Upper lobe of left lung (tissue), 6 donors: Measurements from ENCODE around the gene MEIOB. TPM values are rescaled to one million over a fixed set of nuclear protein-coding genes. Genes with fewer than 3 reads are reported as not detected.

Source experiments
- ATAC-seq, 2 donors: fragments of 200-7000 bp; cut with Tn5 transposase; one replicate each; pipeline ENCODE4 v1.9.1; 2022; ENCODE audit warnings: mild to moderate bottlenecking in 2 of 2, moderate library complexity in 2 of 2; ENCODE audit not compliant: low FRiP score in 2 of 2
- DNase-seq, 2 donors: peaks; one replicate each; pipeline ENCODE4 v3.0.0-alpha.2; 2019 to 2020
- H3K27ac ChIP-seq, 4 donors: fragments of 200-600 bp; sonication (generic); one replicate each; pipeline ENCODE4 v1.5.1; 2016 to 2019
- H3K27me3 ChIP-seq, 4 donors: fragments of 200-600 bp; sonication (generic); one replicate each; pipeline ENCODE4 v1.5.1; 2017 to 2019
- H3K36me3 ChIP-seq, 4 donors: fragments of 200-600 bp; sonication (generic); one replicate each; pipeline ENCODE4 v1.5.1; 2016 to 2019
- H3K4me1 ChIP-seq, 4 donors: fragments of 200-600 bp; sonication (generic); one replicate each; pipeline ENCODE4 v1.5.1; 2018 to 2019
- H3K4me3 ChIP-seq, 4 donors: fragments of 200-600 bp; sonication (generic); one replicate each; pipeline ENCODE4 v1.5.1; 2017 to 2019; ENCODE audit warnings: mild to moderate bottlenecking in 2 of 4, moderate library complexity in 1 of 4
- H3K9me3 ChIP-seq, 4 donors: fragments of 200-600 bp; sonication (generic); one replicate each; pipeline ENCODE4 v1.5.1; 2018 to 2019
- CTCF ChIP-seq, 6 experiments: fragments of 450-650 bp in 4 of 6; fragments of 200-600 bp in 2 of 6; sonication (generic) in 2 of 6; IDR thresholded peaks; one replicate each; pipeline ENCODE4 v1.5.1; 2016 to 2019; ENCODE audit warnings: antibody characterized with exemption in 6 of 6
- EP300 ChIP-seq, 4 donors: sonication (generic); formaldehyde crosslinking; IDR thresholded peaks; one replicate each; pipeline ENCODE4 v1.5.1; 2017; ENCODE audit warnings: antibody characterized with exemption in 4 of 4, control low read depth in 2 of 4
- POLR2A ChIP-seq, 4 donors: fragments of 450-650 bp; IDR thresholded peaks; one replicate each; pipeline ENCODE4 v1.5.1; 2016 to 2017; ENCODE audit warnings: antibody characterized with exemption in 4 of 4, mild to moderate bottlenecking in 2 of 4
- POLR2AphosphoS5 ChIP-seq, 2 donors: sonication (generic); formaldehyde crosslinking; IDR thresholded peaks; one replicate each; pipeline ENCODE4 v1.5.1; 2017; ENCODE audit warnings: antibody characterized with exemption in 2 of 2
- WGBS, 2 donors: methylation state at CpG; one replicate each; pipeline ENCODE4 v1.1.5; 2017 to 2018; 5-methylcytosine and 5-hydroxymethylcytosine counted together
- total RNA-seq, 6 donors: library from RNA; depleted of rRNA in 4 of 6; stranded (reverse); fragments of >200 nt in 4 of 6; gene quantifications; one replicate each; pipeline versions ENCODE4 v1.1.0 to v1.2.1, GENCODE V29; 2016 to 2021
- donor health status: DM: no; HTN: no; CAD: no; lungs with moderate emphysema.
- donor health status: DM: no; HTN: yes; CAD: no; lungs with severe emphysema.

MEIOB gene
- total RNA-seq, 6 donors from 2014 or later: 0.54 TPM; not detected in 5

GRCh38 chr16:1915732-1916639 is 44.0 kb upstream of the MEIOB start:
- Histone ChIP-seq H3K36me3 (no peaks in the 10 kb centered on the region), H3K27ac (no peak overlapping the region), H3K4me1 (peaks cover 5 to 30% (median 20%) of the 10 kb centered on the region in 4 donors), H3K27me3 (peaks cover 0 to 35% (median 27%) of the 10 kb centered on the region in 4 donors), H3K4me3 (no peak overlapping the region), H3K9me3 (no peaks in the 10 kb centered on the region)
- WGBS, 2 donors: 54 to 65% methylated on average over 7 to 20 of the region's 25 CpGs
- ATAC-seq: no peak
- peak in 1 of 2 donors; percentile 73 for DNase-seq
- no peak for TF ChIP-seq EP300 (IDR thresholded peaks at IDR 0.05)
- TF ChIP-seq CTCF (IDR thresholded peaks at IDR 0.05): no peak
- TF ChIP-seq POLR2AphosphoS5 (IDR thresholded peaks at IDR 0.05): no peak
- TF ChIP-seq POLR2A (IDR thresholded peaks at IDR 0.05): no peak

- Histone ChIP-seq H3K4me1 (peaks cover 5 to 25% (median 16%) of the 10 kb centered on the region in 4 donors), H3K36me3 (no peaks in the 10 kb centered on the region), H3K9me3 (no peaks in the 10 kb centered on the region), H3K27ac (no peak overlapping the region), H3K27me3 (peaks cover 0 to 29% (median 20%) of the 10 kb centered on the region in 4 donors), H3K4me3 (no peak overlapping the region)
- WGBS, 2 donors: 43 to 50% methylated on average over 8 of the region's 8 CpGs
- TF ChIP-seq POLR2A (IDR thresholded peaks at IDR 0.05) (no peak), POLR2AphosphoS5 (IDR thresholded peaks at IDR 0.05) (no peak)
- no peak for ATAC-seq
- no peak for DNase-seq
Observed at GRCh38 chr16:1914988-1915387, 43.0 kb upstream of the MEIOB start.

GRCh38 chr16:1914084-1914608 is 42.2 kb upstream of the MEIOB start:
- WGBS, 2 donors: 29 to 40% methylated on average over 7 to 10 of the region's 15 CpGs
- Histone ChIP-seq H3K27ac (peak overlapping the region in 1 of 4 donors; percentile 52), H3K36me3 (no peaks in the 10 kb centered on the region), H3K9me3 (no peaks in the 10 kb centered on the region), H3K4me1 (peaks cover 5 to 25% (median 16%) of the 10 kb centered on the region in 4 donors), H3K27me3 (peaks cover 0 to 22% (median 13%) of the 10 kb centered on the region in 4 donors), H3K4me3 (no peak overlapping the region)
- no peak for ATAC-seq
- no peak for TF ChIP-seq POLR2A (IDR thresholded peaks at IDR 0.05)
- no peak for TF ChIP-seq CTCF (IDR thresholded peaks at IDR 0.05)
- no peak for TF ChIP-seq POLR2AphosphoS5 (IDR thresholded peaks at IDR 0.05)
- no peak for TF ChIP-seq EP300 (IDR thresholded peaks at IDR 0.05)
- DNase-seq: peak in 1 of 2 donors; percentile 68

- DNase-seq: peak in 1 of 2 donors; percentile 88
- H3K9me3 ChIP-seq: no peaks in the 10 kb centered on the region
- no peak for TF ChIP-seq CTCF (IDR thresholded peaks at IDR 0.05)
- TF ChIP-seq POLR2A (IDR thresholded peaks at IDR 0.05): peak in 1 of 4 donors; percentile 42
- H3K27me3 ChIP-seq: peaks cover 0 to 16% (median 7%) of the 10 kb centered on the region in 4 donors
- no peaks in the 10 kb centered on the region for H3K36me3 ChIP-seq
- peak overlapping the region in 2 of 4 donors; percentile 39 to 52 for H3K27ac ChIP-seq
- WGBS, 2 donors: 40 to 49% methylated on average over 2 to 18 of the region's 21 CpGs
- H3K4me3 ChIP-seq: no peak overlapping the region
- peak in 1 of 2 donors; percentile 81 for ATAC-seq
- H3K4me1 ChIP-seq: peaks cover 3 to 22% (median 13%) of the 10 kb centered on the region in 4 donors
Observed at GRCh38 chr16:1913327-1914083, 41.5 kb upstream of the MEIOB start.

GRCh38 chr16:1912215-1912543 is 40.2 kb upstream of the MEIOB start:
- ATAC-seq (no peak), DNase-seq (peak in 1 of 2 donors; percentile 76)
- Histone ChIP-seq H3K36me3 (no peaks in the 10 kb centered on the region), H3K27me3 (peaks cover 0 to 2% (median 1%) of the 10 kb centered on the region in 4 donors), H3K4me3 (no peak overlapping the region), H3K9me3 (no peaks in the 10 kb centered on the region), H3K27ac (no peak overlapping the region), H3K4me1 (peaks cover 0 to 14% (median 7%) of the 10 kb centered on the region in 4 donors)
- WGBS, 2 donors: 77 to 84% methylated on average over 11 to 15 of the region's 17 CpGs
- TF ChIP-seq POLR2A (IDR thresholded peaks at IDR 0.05) (no peak), CTCF (IDR thresholded peaks at IDR 0.05) (no peak), POLR2AphosphoS5 (IDR thresholded peaks at IDR 0.05) (no peak), EP300 (IDR thresholded peaks at IDR 0.05) (no peak)
